Thymus (tissue), 11 donors: ENCODE results near the gene PSAP. TPM values are rescaled to one million over a fixed set of nuclear protein-coding genes. Genes with fewer than 3 reads are reported as not detected.

Experiments used
- DNase-seq, 9 donors: peaks; one replicate each; pipeline ENCODE4 v3.0.0-alpha.2; 2013; ENCODE audit warnings: low spot score in 9 of 9, low read depth in 6 of 9, missing footprints in 1 of 9
- H3K27ac ChIP-seq, 2 donors: one replicate each; pipeline ENCODE4 v1.5.1; 2013; ENCODE audit warnings: control low read depth in 1 of 2, low read depth in 1 of 2, low read length in 1 of 2, mild to moderate bottlenecking in 1 of 2, moderate library complexity in 1 of 2
- H3K27me3 ChIP-seq, 2 donors: one replicate each; pipeline ENCODE4 v1.5.1; 2013; ENCODE audit warnings: low read length in 1 of 2; ENCODE audit not compliant: control insufficient read depth in 2 of 2, insufficient read depth in 1 of 2
- H3K36me3 ChIP-seq, 2 donors: one replicate each; pipeline ENCODE4 v1.5.1; 2013; ENCODE audit warnings: low read length in 1 of 2, mild to moderate bottlenecking in 1 of 2, moderate library complexity in 1 of 2; ENCODE audit not compliant: control insufficient read depth in 2 of 2, insufficient read depth in 2 of 2
- H3K4me1 ChIP-seq, 2 donors: one replicate each; pipeline ENCODE4 v1.5.1; 2013; ENCODE audit warnings: low read length in 2 of 2; ENCODE audit not compliant: control insufficient read depth in 2 of 2, insufficient read depth in 2 of 2
- H3K4me3 ChIP-seq, 2 donors: one replicate each; pipeline ENCODE4 v1.5.1; 2013; ENCODE audit warnings: low read length in 2 of 2, control low read depth in 1 of 2, mild to moderate bottlenecking in 1 of 2
- H3K9me3 ChIP-seq, 2 donors: one replicate each; pipeline ENCODE4 v1.5.1; 2013; ENCODE audit warnings: low read length in 1 of 2, mild to moderate bottlenecking in 1 of 2; ENCODE audit not compliant: control insufficient read depth in 2 of 2, insufficient read depth in 1 of 2
- whole genome bisulfite sequencing: extraction: QIAGEN DNeasy Blood & Tissue Kit; methylation state at CpG from one replicate; pipeline ENCODE4 v1.1.7; 2013; 5-methylcytosine and 5-hydroxymethylcytosine counted together
- polyA plus RNA-seq: library from polyadenylated mRNA; stranded (reverse); fragments of 200-250 nt; gene quantifications from one replicate; pipeline ENCODE4 v1.2.3, GENCODE V29; 2013
- total RNA-seq: library from RNA; stranded (reverse); fragments of 120-200 nt; gene quantifications from one replicate; pipeline ENCODE4 v1.2.4, GENCODE V29; 2013
- donor health status: healthy.

PSAP gene
- total and polyA plus RNA-seq, 2 donors: 579 to 613 TPM

DNA sequence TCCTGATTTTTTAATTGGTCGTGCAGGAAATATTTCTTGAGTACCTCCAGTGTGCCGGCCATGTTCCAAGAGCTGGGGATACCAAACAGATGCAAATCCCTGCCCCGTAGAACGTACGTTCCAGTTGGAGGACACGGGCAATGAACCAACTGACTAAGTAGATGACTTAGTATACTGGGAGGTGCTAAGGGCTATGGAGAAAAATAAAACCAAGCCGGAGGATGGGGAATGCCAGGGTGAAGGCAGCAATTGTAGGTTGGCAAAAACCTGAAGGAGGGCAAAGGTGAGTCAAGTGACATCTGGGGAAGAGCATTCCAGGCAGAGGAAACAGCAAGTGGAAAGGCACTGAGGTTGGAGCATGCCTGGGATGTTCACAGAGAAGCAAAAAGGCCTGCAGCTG lies 70.9 kb downstream of the PSAP start:
- Histone ChIP-seq H3K27me3 (no peaks in the 10 kb centered on the region), H3K27ac (no peak overlapping the region), H3K36me3 (no peaks in the 10 kb centered on the region), H3K9me3 (peaks cover 0 to 5% of the 10 kb centered on the region in 2 donors), H3K4me1 (peaks cover 13 to 65% of the 10 kb centered on the region in 2 donors), H3K4me3 (no peak overlapping the region)
- WGBS: 98% methylated on average over 7 of the region's 7 CpGs
- no peak for DNase-seq

DNA sequence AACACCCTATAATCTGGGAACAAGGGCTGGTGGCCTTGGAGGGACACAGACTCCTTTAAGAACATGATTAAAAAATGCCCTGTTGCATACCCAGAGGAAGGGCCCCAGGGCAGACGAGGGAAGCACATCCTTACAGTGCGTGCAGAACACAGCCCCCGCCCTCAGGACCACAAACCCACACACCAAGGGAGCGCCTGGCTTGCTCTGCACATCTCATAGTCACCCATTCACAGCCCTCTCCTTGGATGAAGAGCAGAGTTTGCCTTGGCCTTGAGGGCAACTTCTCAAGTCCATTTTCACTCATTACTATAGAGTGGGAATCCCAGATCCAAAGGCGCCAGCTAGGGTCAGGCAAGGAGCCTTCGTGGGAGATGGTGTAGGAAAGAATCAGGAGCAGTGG lies 71.4 kb downstream of the PSAP start:
- Histone ChIP-seq H3K9me3 (peaks cover 0 to 5% of the 10 kb centered on the region in 2 donors), H3K27me3 (no peaks in the 10 kb centered on the region), H3K4me3 (no peak overlapping the region), H3K36me3 (no peaks in the 10 kb centered on the region), H3K27ac (no peak overlapping the region), H3K4me1 (peaks cover 18 to 70% of the 10 kb centered on the region in 2 donors)
- no peak for DNase-seq
- WGBS: 57% methylated on average over 6 of the region's 6 CpGs

DNA sequence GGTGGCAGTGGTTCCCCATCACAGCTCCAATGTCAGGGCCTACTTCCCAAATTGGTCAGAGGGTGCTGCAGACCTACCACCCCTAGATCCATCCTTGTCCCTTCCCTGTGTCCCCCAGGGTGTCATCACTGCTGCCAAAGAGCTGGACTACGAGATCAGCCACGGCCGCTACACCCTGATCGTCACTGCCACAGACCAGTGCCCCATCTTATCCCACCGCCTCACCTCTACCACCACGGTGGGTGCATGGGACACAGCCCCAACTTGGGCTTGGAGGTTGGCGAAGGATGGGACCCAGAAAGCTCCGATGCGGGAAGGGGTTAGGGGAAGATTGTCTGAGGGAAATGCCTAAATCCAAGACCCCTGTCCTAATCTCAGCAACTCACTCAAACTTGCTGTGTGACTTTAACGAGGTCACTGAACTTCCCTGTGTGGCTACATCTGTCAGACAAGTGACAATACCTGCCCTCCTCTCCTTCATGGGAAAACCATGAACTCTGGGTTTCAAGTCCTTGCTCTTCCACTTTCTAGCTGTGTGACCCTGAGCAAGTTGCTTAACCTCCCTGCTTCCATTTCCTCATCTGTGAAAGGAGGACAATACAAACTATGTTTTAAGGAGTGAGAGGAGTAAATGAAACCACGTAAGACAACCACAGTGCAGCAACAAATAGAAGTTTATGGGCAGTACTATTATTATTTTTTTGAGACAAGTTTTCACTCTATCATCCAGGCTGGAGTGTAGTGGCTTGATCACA lies 72.8 kb downstream of the PSAP start:
- no peaks in the 10 kb centered on the region for H3K27me3 ChIP-seq
- 97% methylated on average over 11 of the region's 11 CpGs for WGBS
- H3K36me3 ChIP-seq: no peaks in the 10 kb centered on the region
- H3K4me1 ChIP-seq: peaks cover 24 to 80% of the 10 kb centered on the region in 2 donors
- no peak overlapping the region for H3K4me3 ChIP-seq
- no peak overlapping the region for H3K27ac ChIP-seq
- no peak for DNase-seq
- peaks cover 0 to 5% of the 10 kb centered on the region in 2 donors for H3K9me3 ChIP-seq

DNA sequence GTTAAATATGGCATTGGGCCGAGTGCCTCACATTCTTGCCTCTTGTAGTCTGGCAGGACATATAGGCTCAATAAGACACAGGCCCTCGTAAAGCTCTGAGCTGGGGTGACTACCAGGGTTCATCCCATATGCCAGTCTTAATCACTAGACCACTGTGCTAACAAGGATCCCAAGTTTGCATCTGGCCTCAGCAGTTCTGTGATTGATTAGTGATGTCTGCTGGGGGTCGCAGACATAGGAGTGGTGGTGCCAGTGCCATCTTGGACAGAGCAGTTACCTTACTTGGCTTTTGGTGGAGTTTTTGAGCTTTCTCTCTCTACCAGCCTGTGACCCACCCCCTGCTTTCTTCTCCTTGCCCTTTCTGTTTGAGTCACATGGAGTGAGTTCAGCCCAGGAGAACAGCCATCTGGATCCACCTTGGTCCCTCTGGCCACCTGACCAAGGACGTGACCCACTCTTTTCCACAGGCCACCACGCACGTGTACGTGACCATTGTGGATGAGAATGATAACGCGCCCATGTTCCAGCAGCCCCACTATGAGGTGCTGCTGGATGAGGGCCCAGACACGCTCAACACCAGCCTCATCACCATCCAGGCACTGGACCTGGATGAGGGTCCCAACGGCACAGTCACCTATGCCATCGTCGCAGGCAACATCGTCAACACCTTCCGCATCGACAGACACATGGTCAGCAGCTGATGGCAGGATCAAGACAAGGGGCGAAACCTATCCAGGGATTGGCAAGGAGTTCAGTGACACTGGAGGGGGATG lies 73.7 kb downstream of the PSAP start:
- H3K36me3 ChIP-seq: no peaks in the 10 kb centered on the region
- 98% methylated on average over 17 of the region's 17 CpGs for WGBS
- peaks cover 0 to 6% of the 10 kb centered on the region in 2 donors for H3K27me3 ChIP-seq
- H3K27ac ChIP-seq: no peak overlapping the region
- DNase-seq: no peak
- peaks cover 24 to 80% of the 10 kb centered on the region in 2 donors for H3K4me1 ChIP-seq
- H3K4me3 ChIP-seq: no peak overlapping the region
- peaks cover 0 to 9% of the 10 kb centered on the region in 2 donors for H3K9me3 ChIP-seq

DNA sequence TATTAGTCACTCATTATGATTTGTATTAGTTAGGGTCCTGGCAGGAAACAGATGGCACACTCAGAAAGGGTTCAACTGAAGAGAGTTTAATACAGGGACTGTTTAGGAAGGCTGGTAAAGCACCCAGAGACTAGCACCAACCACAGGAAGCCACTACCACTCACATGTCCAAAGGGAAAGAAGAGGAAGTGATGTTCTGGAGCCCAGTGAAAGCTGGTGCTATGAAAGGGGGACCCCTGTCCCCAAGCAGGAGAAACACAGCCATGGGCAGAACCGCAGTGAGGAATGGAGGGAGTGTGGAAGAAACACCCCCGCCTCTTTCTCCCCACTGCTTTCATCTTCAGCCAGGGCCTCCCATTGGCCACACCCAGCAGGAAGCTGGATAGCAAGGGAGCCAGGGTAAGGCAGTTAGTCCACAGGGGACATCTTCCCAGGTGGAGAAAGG lies 74.5 kb downstream of the PSAP start:
- 31% methylated on average over 2 of the region's 2 CpGs for WGBS
- no peak for DNase-seq
- H3K4me1 ChIP-seq: peaks cover 23 to 80% of the 10 kb centered on the region in 2 donors
- H3K27me3 ChIP-seq: peaks cover 0 to 6% of the 10 kb centered on the region in 2 donors
- H3K9me3 ChIP-seq: peaks cover 0 to 9% of the 10 kb centered on the region in 2 donors
- no peak overlapping the region for H3K4me3 ChIP-seq
- no peak overlapping the region for H3K27ac ChIP-seq
- no peaks in the 10 kb centered on the region for H3K36me3 ChIP-seq

DNA sequence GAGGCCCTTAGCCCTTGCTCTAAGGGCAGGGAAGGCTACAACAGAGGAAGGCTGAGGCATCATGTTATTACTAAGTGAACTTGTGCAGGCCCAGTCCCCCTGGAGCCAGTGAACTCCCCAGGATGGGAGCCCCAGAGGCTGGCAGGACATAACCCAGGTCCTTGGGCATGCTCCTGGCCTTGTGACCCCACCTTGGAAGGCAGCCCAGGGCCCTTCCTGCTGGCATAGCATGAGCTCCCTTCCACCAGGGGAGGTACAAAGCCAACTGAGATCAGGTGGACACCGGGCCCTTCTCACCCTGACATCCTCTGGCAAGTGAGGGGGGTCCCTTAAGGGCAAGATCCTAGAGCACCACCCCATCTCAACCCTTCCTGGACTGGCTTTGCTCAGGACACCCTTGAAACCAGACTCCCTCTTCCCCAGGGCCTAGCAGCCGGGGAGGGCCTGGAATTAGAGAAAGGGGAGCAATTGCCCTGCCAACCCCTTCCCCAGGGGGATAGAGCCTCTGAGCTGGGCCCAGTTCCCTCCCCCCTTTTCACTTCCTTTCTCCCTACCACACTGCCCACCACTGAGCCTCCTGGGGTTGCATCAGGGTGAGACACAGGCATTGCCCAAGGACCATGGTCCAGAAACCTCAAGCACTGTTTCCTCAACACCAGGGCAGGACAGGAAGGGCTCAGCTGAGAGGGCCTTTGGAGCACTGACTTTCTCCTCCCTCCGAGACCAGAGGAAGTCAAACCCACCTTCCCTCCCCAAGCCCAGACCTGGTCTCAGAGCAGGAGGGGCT lies 75.9 kb downstream of the PSAP start:
- peaks cover 18 to 79% of the 10 kb centered on the region in 2 donors for H3K4me1 ChIP-seq
- no peak overlapping the region for H3K4me3 ChIP-seq
- no peak for DNase-seq

DNA sequence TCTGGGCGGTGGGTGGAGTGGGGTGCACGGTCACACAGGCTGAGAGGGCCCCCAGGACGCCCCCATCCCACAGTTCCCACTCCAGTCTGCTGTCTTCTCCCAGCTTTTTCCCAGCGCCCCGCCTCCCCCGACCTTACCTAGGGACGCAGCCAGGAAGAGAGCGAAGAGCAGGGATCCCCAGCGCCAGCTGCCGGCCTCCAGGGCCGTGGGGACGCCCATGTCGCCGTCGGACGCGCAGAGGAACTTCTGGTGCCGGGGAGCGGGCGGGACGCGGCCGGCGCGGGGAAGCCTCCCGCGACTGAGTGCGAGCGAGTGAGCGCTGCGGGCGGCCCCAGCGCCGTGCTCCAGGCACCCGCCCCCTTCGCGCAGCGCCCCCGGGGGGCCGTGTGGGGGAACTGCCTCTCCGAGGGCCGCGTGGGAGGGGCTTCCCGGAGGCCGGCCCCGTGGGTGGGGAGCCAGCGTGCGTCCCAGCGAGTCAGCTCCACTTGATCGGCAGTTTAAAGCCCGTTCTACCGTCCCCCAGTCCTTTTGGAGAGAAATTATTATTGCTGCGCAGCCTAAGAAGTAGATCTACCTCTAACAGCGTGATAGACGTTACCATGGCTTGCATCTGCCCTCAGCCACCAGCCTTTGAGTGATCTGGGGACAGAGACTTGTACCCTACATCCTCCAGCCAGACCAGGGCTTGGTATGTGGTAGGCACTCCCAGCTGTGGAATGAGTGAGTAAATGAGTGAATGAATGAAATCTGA lies 77.7 kb downstream of the PSAP start, which contains the start of gene VSIR:
VSIR (minus strand) TSS at position 300 of the 751 bp plus-strand sequence; CDS start at position 219, 81 bp downstream.
- WGBS: under 1% methylated on average over 55 of the region's 55 CpGs
- Histone ChIP-seq H3K9me3 (peaks cover 0 to 9% of the 10 kb centered on the region in 2 donors), H3K4me3 (peak within 1 kb of the TSS; percentile 61 to 66), H3K27me3 (peaks cover 0 to 6% of the 10 kb centered on the region in 2 donors), H3K36me3 (peaks cover 0 to 2% of the 10 kb centered on the region in 2 donors), H3K27ac (peak within 1 kb of the TSS; percentile 93), H3K4me1 (peaks cover 22 to 83% of the 10 kb centered on the region in 2 donors)
- DNase-seq: peak in 8 of 9 donors; percentile 69 to 94 (median 82)

More for the DNA sequence above, 75.9 kb downstream of the PSAP start:
- Histone ChIP-seq H3K36me3 (peaks cover 0 to 2% of the 10 kb centered on the region in 2 donors), H3K27ac (no peak overlapping the region), H3K9me3 (peaks cover 0 to 9% of the 10 kb centered on the region in 2 donors), H3K27me3 (peaks cover 0 to 6% of the 10 kb centered on the region in 2 donors)
- 78% methylated on average over 3 of the region's 3 CpGs for WGBS

DNA sequence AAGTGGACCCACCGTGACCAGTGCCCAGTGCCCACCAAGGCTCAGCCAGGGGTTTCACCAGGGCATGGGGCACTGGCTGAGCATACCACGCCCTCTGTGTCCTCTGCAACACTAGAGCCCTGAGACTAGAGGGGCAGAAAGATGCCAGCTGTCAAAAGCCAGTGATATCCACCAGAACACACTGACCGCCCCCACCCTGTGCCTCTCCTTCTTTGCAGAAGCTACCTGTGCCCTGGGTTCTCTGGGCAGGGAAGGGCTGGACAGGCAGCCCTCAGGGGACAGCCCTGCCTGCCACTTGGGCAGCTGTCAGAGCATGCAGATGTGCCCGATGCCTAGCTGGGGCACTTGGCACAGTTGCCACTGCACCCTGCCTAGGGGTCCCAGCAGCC lies 78.2 kb downstream of the PSAP start:
- H3K27ac ChIP-seq: peak overlapping the region; percentile 61 to 93
- H3K4me3 ChIP-seq: peak overlapping the region; percentile 61 to 66
- WGBS: 23% methylated on average over 4 of the region's 4 CpGs
- peaks cover 0 to 2% of the 10 kb centered on the region in 2 donors for H3K36me3 ChIP-seq
- H3K27me3 ChIP-seq: peaks cover 0 to 6% of the 10 kb centered on the region in 2 donors
- H3K9me3 ChIP-seq: peaks cover 0 to 9% of the 10 kb centered on the region in 2 donors
- no peak for DNase-seq
- peaks cover 24 to 86% of the 10 kb centered on the region in 2 donors for H3K4me1 ChIP-seq
